Brain microvascular endothelial cell (primary cell): ENCODE measurements around the gene ADGRL3.

Source experiments
- DNase-seq: peaks from one replicate; pipeline ENCODE4 v3.0.0-alpha.2; 2020
- H3K27ac ChIP-seq: fragments of 250-450 bp; sonication (Bioruptor Pico); 2 replicates; pipeline ENCODE4 v1.5.1; 2020; ENCODE audit warnings: mild to moderate bottlenecking, moderate library complexity
- H3K27me3 ChIP-seq: fragments of 250-450 bp; sonication (Bioruptor Pico); replicated peaks from 2 replicates; pipeline ENCODE4 v1.5.1; 2020; ENCODE audit warnings: mild to moderate bottlenecking
- H3K36me3 ChIP-seq: fragments of 250-450 bp; sonication (Bioruptor Pico); replicated peaks from 2 replicates; pipeline ENCODE4 v1.5.1; 2020; ENCODE audit warnings: mild to moderate bottlenecking
- H3K4me3 ChIP-seq: 2 replicates; pipeline ENCODE4 v1.5.1; 2011; ENCODE audit warnings: low read depth, mild to moderate bottlenecking, control low read depth, low read length, moderate library complexity
- in situ Hi-C: cut with HindIII; loops from 2 replicates; pipeline ENCODE4 v1.10.0; 2017; ENCODE audit warnings: low sequenced_read_pairs, low pct_ligation_motif_present
- TF ChIP-seq, protein P1 (sequence below): IDR thresholded peaks from 2 replicates; pipeline ENCODE4 v1.5.1; 2011; ENCODE audit warnings: low read depth, mild to moderate bottlenecking, moderate library complexity, low read length, control low read depth, inconsistent platforms; ENCODE audit errors: missing control alignments

The ADGRL3 gene

DNA sequence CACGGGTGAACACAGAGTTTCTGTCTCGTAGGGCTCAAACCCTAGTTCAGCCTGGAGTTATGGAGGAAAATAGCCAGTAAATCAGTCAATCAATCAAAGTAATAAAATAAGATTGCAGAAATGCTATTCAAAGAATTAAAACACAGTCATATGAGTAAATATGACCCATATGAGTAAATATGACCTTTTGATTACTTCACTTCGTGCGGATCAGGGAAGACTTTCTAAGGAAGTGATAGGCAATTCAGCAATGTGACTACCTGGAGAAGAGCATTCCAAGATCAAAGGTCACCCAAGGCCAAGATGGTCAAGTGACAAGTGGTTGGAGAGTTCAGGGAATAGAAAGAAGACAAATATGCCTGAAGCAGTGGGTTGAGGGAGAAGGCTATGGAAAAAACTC is 722.6 kb downstream of the ADGRL3 start:
- Histone ChIP-seq H3K4me3 (no peak overlapping the region), H3K36me3 (no peaks in the 10 kb centered on the region), H3K27me3 (no peaks in the 10 kb centered on the region), H3K27ac (no peak overlapping the region)
- DNase-seq, result no peak
- in situ Hi-C loops, result no loop called here
- TF ChIP-seq, protein P1, sequence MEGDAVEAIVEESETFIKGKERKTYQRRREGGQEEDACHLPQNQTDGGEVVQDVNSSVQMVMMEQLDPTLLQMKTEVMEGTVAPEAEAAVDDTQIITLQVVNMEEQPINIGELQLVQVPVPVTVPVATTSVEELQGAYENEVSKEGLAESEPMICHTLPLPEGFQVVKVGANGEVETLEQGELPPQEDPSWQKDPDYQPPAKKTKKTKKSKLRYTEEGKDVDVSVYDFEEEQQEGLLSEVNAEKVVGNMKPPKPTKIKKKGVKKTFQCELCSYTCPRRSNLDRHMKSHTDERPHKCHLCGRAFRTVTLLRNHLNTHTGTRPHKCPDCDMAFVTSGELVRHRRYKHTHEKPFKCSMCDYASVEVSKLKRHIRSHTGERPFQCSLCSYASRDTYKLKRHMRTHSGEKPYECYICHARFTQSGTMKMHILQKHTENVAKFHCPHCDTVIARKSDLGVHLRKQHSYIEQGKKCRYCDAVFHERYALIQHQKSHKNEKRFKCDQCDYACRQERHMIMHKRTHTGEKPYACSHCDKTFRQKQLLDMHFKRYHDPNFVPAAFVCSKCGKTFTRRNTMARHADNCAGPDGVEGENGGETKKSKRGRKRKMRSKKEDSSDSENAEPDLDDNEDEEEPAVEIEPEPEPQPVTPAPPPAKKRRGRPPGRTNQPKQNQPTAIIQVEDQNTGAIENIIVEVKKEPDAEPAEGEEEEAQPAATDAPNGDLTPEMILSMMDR, result no peak

DNA sequence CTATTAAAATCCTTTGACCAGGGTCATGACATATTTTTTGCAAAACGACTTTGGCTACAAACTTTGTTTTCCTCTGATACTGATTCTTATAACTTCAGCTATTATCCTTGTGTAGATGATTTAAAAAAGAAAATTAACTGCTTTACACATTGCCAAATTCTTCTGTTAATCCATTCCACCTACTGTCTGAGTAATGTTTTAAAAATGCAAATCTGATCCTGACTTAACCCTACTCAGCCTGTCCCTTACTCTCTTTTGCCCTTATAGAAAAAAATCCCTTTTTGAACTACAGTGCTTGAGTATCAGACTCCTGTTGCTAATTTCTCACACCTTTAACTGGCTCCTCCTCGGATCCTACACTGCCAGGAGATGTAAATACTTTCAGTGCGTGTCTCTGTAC is 723.1 kb downstream of the ADGRL3 start:
- no peaks in the 10 kb centered on the region for H3K36me3 ChIP-seq
- TF ChIP-seq, protein P1, result no peak
- no peak overlapping the region for H3K27ac ChIP-seq
- DNase-seq, result no peak
- H3K4me3 ChIP-seq, result no peak overlapping the region
- in situ Hi-C loops, result no loop called here
- H3K27me3 ChIP-seq, result no peaks in the 10 kb centered on the region

DNA sequence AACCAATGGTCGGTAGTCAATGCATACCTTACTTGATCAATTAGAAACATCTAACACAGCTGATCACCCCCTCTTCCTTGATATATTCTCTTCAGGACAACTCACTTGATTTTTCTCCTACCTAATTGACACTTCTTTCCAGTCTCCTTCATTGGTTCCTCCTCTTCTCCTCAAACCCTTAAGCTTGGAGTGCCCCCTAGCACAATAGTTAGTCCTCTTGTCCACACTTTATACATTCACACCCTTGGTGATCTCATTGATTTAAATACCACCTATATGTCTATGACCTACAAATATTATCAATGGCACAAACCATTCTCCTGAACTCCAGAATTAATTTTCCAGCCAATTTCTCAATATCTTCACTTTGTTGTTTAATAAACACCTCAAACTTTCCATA is 724.0 kb downstream of the ADGRL3 start:
- H3K27ac ChIP-seq, result no peak overlapping the region
- TF ChIP-seq, protein P1, result no peak
- in situ Hi-C loops, result no loop called here

DNA sequence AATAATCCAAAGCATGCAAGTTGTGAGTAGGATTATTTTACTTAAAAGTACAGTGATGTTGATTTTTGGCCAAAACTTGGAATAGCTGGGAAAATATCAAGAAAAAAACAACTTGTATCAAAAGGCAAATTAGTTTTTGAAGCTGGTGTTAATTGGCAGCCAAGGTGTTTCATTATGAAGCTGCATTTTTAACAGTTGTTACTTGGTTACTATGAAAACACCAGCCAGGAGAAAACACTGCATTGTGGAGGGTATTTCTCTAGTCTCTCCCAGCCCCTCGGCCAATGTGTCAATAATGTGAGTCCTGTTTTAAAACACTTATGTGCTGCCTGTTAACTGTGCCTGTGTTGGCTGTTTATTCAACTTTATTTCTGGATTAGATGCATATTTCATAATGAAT is 733.4 kb downstream of the ADGRL3 start:
- Histone ChIP-seq H3K27ac (no peak overlapping the region), H3K4me3 (no peak overlapping the region), H3K27me3 (no peaks in the 10 kb centered on the region), H3K36me3 (no peaks in the 10 kb centered on the region)
- in situ Hi-C loops, result no loop called here
- no peak for DNase-seq
- TF ChIP-seq, protein P1, result no peak

More for the DNA sequence above, 724.0 kb downstream of the ADGRL3 start:
- DNase-seq, result no peak
- H3K27me3 ChIP-seq, result no peaks in the 10 kb centered on the region
- no peak overlapping the region for H3K4me3 ChIP-seq
- H3K36me3 ChIP-seq, result no peaks in the 10 kb centered on the region

DNA sequence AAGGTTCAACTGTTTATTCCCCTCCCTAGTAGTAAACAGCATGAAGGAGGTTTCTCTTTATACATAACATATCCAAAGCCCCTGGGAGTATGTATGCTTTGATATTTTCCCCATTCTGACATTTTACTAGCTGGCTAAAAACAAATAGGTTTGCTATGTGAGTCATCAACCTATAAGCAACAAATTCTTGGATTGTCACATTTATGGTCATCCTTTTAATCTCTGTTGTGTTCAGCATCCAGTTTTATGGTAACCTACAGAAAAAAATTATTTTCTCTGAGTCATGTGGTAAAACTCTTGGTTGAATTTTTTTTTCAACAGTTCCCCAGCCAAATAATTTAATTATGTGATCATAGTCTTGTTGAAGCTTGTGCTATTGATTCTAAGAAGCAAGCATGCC is 734.1 kb downstream of the ADGRL3 start:
- in situ Hi-C loops, result no loop called here
- TF ChIP-seq, protein P1, result no peak

DNA sequence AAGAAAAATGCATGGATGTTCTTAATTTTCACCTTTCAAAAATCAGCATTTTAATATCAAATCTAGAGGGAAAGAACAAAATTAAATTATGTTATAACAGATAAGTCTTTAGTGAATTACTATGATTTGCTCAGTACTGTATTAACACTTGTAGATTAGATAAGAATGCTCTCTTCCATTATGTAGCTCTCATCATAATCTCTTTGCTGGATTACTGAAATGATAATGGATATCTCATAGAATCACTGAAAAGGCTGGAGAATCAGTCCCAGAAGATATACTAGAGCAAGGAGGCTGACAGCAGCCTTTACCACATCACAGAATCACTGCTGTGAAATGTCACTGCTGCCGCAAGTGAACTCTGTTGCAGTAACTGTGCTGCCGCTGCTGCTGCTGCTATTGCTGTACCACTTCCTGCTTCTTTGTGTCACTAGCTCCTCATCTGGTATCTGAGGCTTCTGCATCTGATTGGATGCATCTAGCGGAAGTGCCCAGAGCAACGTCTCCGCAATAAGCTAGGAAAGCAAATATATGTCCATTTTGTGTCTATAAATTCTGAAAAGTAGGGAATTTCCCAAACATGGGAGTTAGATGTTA is 738.2 kb downstream of the ADGRL3 start:
- no peaks in the 10 kb centered on the region for H3K27me3 ChIP-seq
- TF ChIP-seq, protein P1, result no peak
- no peak overlapping the region for H3K27ac ChIP-seq
- in situ Hi-C loops, result no loop called here
- H3K4me3 ChIP-seq, result no peak overlapping the region
- no peak for DNase-seq
- H3K36me3 ChIP-seq, result no peaks in the 10 kb centered on the region

More for the DNA sequence above, 734.1 kb downstream of the ADGRL3 start:
- H3K27ac ChIP-seq, result no peak overlapping the region
- no peak for DNase-seq
- H3K36me3 ChIP-seq, result no peaks in the 10 kb centered on the region
- no peaks in the 10 kb centered on the region for H3K27me3 ChIP-seq
- H3K4me3 ChIP-seq, result no peak overlapping the region
